HG03039 (cell line): ENCODE data around the gene ATG4A.

Experiments used
- ATAC-seq: cut with Tn5 transposase; IDR thresholded peaks from one replicate; pipeline ENCODE4 v1.9.1; 2021; ENCODE audit warnings: mild to moderate bottlenecking, moderate library complexity; ENCODE audit not compliant: unreplicated experiment

The ATG4A gene

GRCh38 chrX:108091264-108091877 lies at the start of gene ATG4A, which contains the start of gene PSMD10:
Gene ATG4A (plus strand): TSS chrX:108091778. CDS start chrX:108091827, 49 bp downstream.
Gene PSMD10 (minus strand): TSS chrX:108091542. CDS start chrX:108091520, 22 bp downstream.
- peak; percentile 97 for ATAC-seq

GRCh38 chrX:108044554-108045256 lies 46.9 kb upstream of the ATG4A start, which contains the start of gene VSIG1:
Gene VSIG1 (plus strand): TSS chrX:108045065. CDS start chrX:108045131, 66 bp downstream.
- no peak for ATAC-seq

- no peak for ATAC-seq
Measured at GRCh38 chrX:108049649-108050048, 41.9 kb upstream of the ATG4A start.

- no peak for ATAC-seq
Measured at GRCh38 chrX:108053218-108053617, 38.4 kb upstream of the ATG4A start.

- ATAC-seq: no peak
Measured at GRCh38 chrX:108055546-108055945, 36.0 kb upstream of the ATG4A start.

GRCh38 chrX:108059801-108060200 lies 31.8 kb upstream of the ATG4A start:
- no peak for ATAC-seq

GRCh38 chrX:108064001-108064400 lies 27.6 kb upstream of the ATG4A start:
- ATAC-seq: no peak

- no peak for ATAC-seq
Measured at GRCh38 chrX:108064613-108065012, 27.0 kb upstream of the ATG4A start.

GRCh38 chrX:108068121-108068520 lies 23.5 kb upstream of the ATG4A start:
- ATAC-seq: no peak

- ATAC-seq: no peak
Measured at GRCh38 chrX:108070891-108071290, 20.7 kb upstream of the ATG4A start.

GRCh38 chrX:108071578-108071977 lies 20.0 kb upstream of the ATG4A start:
- no peak for ATAC-seq

- no peak for ATAC-seq
Measured at GRCh38 chrX:108072746-108073145, 18.8 kb upstream of the ATG4A start.

GRCh38 chrX:108081110-108081509 lies 10.5 kb upstream of the ATG4A start:
- ATAC-seq: no peak

- ATAC-seq: no peak
Measured at GRCh38 chrX:108087792-108088191, 3.8 kb upstream of the ATG4A start.

- no peak for ATAC-seq
Measured at GRCh38 chrX:108088511-108088910, 3.1 kb upstream of the ATG4A start.

- ATAC-seq: no peak
Measured at GRCh38 chrX:108090491-108091263, 901 bp upstream of the ATG4A start.

- ATAC-seq: peak; percentile 32
Measured at GRCh38 chrX:108091878-108092291, 307 bp downstream of the ATG4A start.

GRCh38 chrX:108097380-108097779 lies 5.8 kb downstream of the ATG4A start:
- no peak for ATAC-seq

- no peak for ATAC-seq
Measured at GRCh38 chrX:108105473-108105872, 13.9 kb downstream of the ATG4A start.

- ATAC-seq: no peak
Measured at GRCh38 chrX:108114541-108114940, 23.0 kb downstream of the ATG4A start.

GRCh38 chrX:108117988-108118387 lies 26.4 kb downstream of the ATG4A start:
- ATAC-seq: no peak

GRCh38 chrX:108121291-108121690 lies 29.7 kb downstream of the ATG4A start:
- ATAC-seq: no peak
